Measurements from ENCODE around the gene ACSM3. TPM values are rescaled to one million over a fixed set of nuclear protein-coding genes. Genes with fewer than 3 reads are reported as not detected.

Gene ACSM3
- total and polyA plus RNA-seq, 10 of the 15 experiments (the other 5 are each of a cell fraction or from before 2014, with no cell fraction given), result 4.9 to 21.0 (median 7.0) TPM

- intact Hi-C loops (cut with micrococcal nuclease; ENCODE audit: unreplicated experiment), result loop anchor here (5.0 kb wide), 1 partner anchor 39 kb away; the partner anchor contains the start of genes ERI2 and REXO5
- Histone ChIP-seq H3K4me1 (ENCODE audit: control insufficient read depth, insufficient read depth, low read length) (no peaks in the 10 kb centered on the region), H3K27me3 (replicated peaks in 1 of 2; ENCODE audit: control insufficient read depth in 2 of 2, insufficient read depth in 2 of 2, low read length in 1 of 2) (no peaks in the 10 kb centered on the region), H4K20me1 (ENCODE audit: control insufficient read depth, insufficient read depth) (no peaks in the 10 kb centered on the region), H3K9ac (ENCODE audit: control insufficient read depth, insufficient read depth, low read length) (no peak overlapping the region), H3K36me3 (ENCODE audit: control insufficient read depth in 2 of 2, insufficient read depth in 2 of 2, low read length in 1 of 2) (peaks cover 5 to 6% of the 10 kb centered on the region in 2 experiments; a peak in 3 of 4 replicates), H3K79me2 (ENCODE audit: control insufficient read depth, insufficient read depth, low read length) (no peaks in the 10 kb centered on the region), H3K27ac (ENCODE audit: control insufficient read depth, insufficient read depth) (no peak overlapping the region), H3K4me3 (no peak overlapping the region), H3K4me2 (ENCODE audit: control insufficient read depth, insufficient read depth) (no peak overlapping the region), H2AFZ (ENCODE audit: control insufficient read depth, low read depth, low read length) (no peak overlapping the region), H3K9me3 (replicated peaks; ENCODE audit: control insufficient read depth, insufficient read depth, low read length) (no peaks in the 10 kb centered on the region)
- DNase-seq (ENCODE audit: low read depth, low spot score), result no peak
- TF ChIP-seq SUPT20H (IDR thresholded peaks at IDR 0.05; ENCODE audit: borderline replicate concordance, control insufficient read depth, low read depth, low read length), result no peak
- TF ChIP-seq PAX8 (IDR thresholded peaks at IDR 0.05), result no peak
- no peak for TF ChIP-seq NR2C1 (IDR thresholded peaks at IDR 0.05)
- no peak for TF ChIP-seq ZNF622 (IDR thresholded peaks at IDR 0.05)
- no peak for TF ChIP-seq CTCF (IDR thresholded peaks at IDR 0.05 in 2 of 3, conservative IDR thresholded peaks at IDR 0.05 in 1 of 3; ENCODE audit: control insufficient read depth in 2 of 3, extremely low read depth in 1 of 3, insufficient read depth in 1 of 3, low read depth in 3 of 3, low read length in 3 of 3)
- no peak for TF ChIP-seq RELB (IDR thresholded peaks at IDR 0.05; ENCODE audit: low read depth)
- no peak for TF ChIP-seq CHD1 (IDR thresholded peaks at IDR 0.05; ENCODE audit: low read depth, low read length)
- no peak for ATAC-seq
- ChIA-PET SMC1A (ENCODE audit: uncharacterized antibody, unreplicated experiment) (interaction anchor here (1.0 to 2.8 kb wide), 5 partner anchors 28 to 342 kb away, joined by 3 to 13 read pairs (median 5); no protein-coding TSS in a partner anchor), POLR2A (no interaction called here), RAD21 (ENCODE audit: unreplicated experiment) (interaction anchor here (0.7 to 2.7 kb wide), 5 partner anchors 27 to 238 kb away, joined by 3 to 6 read pairs (median 4); no protein-coding TSS in a partner anchor), CTCF (interaction anchor here (0.9 to 5.4 kb wide), 3 partner anchors 11 to 239 kb away, joined by 3 to 58 read pairs (median 3); no protein-coding TSS in a partner anchor)
- BruUV-seq (replicated peaks), result no TSS peak
- no peak for FAIRE-seq
- in situ Hi-C loops (cut with MboI), result no loop called here
Observed at GRCh38 chr16:20846551-20846950, 82.7 kb downstream of the ACSM3 start.

Small RNA genes lying within 50 kb of the gene (small RNA-seq; reads per million reads assigned to genes)
- gene RF00618 (not detected), gene RNU6-944P (not detected)

Other genes starting within 250 kb of the ACSM3 start
- gene ACSM2B, start 187.6 kb upstream of the ACSM3 start, total RNA-seq (2014; rRNA removed), result not detected in 2 replicates
- gene ACSM2B, start 187.6 kb upstream of the ACSM3 start, total RNA-seq (2014; rRNA removed; fragmentation: Illumina TruSeq; extraction: Trizol), result not detected in 2 replicates
- gene ACSM2B, start 187.6 kb upstream of the ACSM3 start, total RNA-seq (2021), result 0.13 TPM in 1 of 2 replicates, not detected in the other
- gene ACSM2B, start 187.6 kb upstream of the ACSM3 start, polyA plus RNA-seq (2011; rRNA removed), result not detected in 2 replicates
- gene ACSM2B, start 187.6 kb upstream of the ACSM3 start, polyA plus RNA-seq (2014; fragmentation: Illumina TruSeq; extraction: Trizol), result not detected in 2 replicates
- gene ACSM2B, start 187.6 kb upstream of the ACSM3 start, polyA plus RNA-seq (2014; fragmentation: Nextera tagmentation; extraction: Ambion mirVana), result not detected
- not detected in 2 replicates for gene ACSM2B, start 187.6 kb upstream of the ACSM3 start, polyA plus RNA-seq (2014; rRNA removed)
- gene ACSM2B, start 187.6 kb upstream of the ACSM3 start, polyA plus RNA-seq (2016; fragmentation: Nextera tagmentation; extraction: Ambion mirVana), result not detected
- gene ACSM1, start 66.3 kb upstream of the ACSM3 start, total RNA-seq (2014; rRNA removed), result 0.22 TPM in 1 of 2 replicates, not detected in the other
- 0.09 and 0.22 TPM in 2 replicates for gene ACSM1, start 66.3 kb upstream of the ACSM3 start, total RNA-seq (2014; rRNA removed; fragmentation: Illumina TruSeq; extraction: Trizol)
- gene ACSM1, start 66.3 kb upstream of the ACSM3 start, total RNA-seq (2021), result not detected in 2 replicates
- gene ACSM1, start 66.3 kb upstream of the ACSM3 start, polyA plus RNA-seq (2011; rRNA removed), result 0.15 and 0.26 TPM in 2 replicates
- gene ACSM1, start 66.3 kb upstream of the ACSM3 start, polyA plus RNA-seq (2014; fragmentation: Illumina TruSeq; extraction: Trizol), result 0.13 and 0.55 TPM in 2 replicates
- gene ACSM1, start 66.3 kb upstream of the ACSM3 start, polyA plus RNA-seq (2014; fragmentation: Nextera tagmentation; extraction: Ambion mirVana), result under 1 TPM; 0.11 TPM
- 0.14 and 0.22 TPM in 2 replicates for gene ACSM1, start 66.3 kb upstream of the ACSM3 start, polyA plus RNA-seq (2014; rRNA removed)
- not detected for gene ACSM1, start 66.3 kb upstream of the ACSM3 start, polyA plus RNA-seq (2016; fragmentation: Nextera tagmentation; extraction: Ambion mirVana)
- 46.3 and 48.4 TPM in 2 replicates for gene THUMPD1, start 22.2 kb upstream of the ACSM3 start, total RNA-seq (2014; rRNA removed)
- 48.5 and 49.5 TPM in 2 replicates for gene THUMPD1, start 22.2 kb upstream of the ACSM3 start, total RNA-seq (2014; rRNA removed; fragmentation: Illumina TruSeq; extraction: Trizol)
- 33.7 and 36.2 TPM in 2 replicates for gene THUMPD1, start 22.2 kb upstream of the ACSM3 start, total RNA-seq (2021)
- 35.5 and 61.3 TPM in 2 replicates for gene THUMPD1, start 22.2 kb upstream of the ACSM3 start, polyA plus RNA-seq (2011; rRNA removed)
- 37.7 and 44.4 TPM in 2 replicates for gene THUMPD1, start 22.2 kb upstream of the ACSM3 start, polyA plus RNA-seq (2014; fragmentation: Illumina TruSeq; extraction: Trizol)
- 10 to 100 TPM; 21.5 to 26.1 TPM for gene THUMPD1, start 22.2 kb upstream of the ACSM3 start, polyA plus RNA-seq (2014; fragmentation: Nextera tagmentation; extraction: Ambion mirVana)
- 28.9 and 31.7 TPM in 2 replicates for gene THUMPD1, start 22.2 kb upstream of the ACSM3 start, polyA plus RNA-seq (2014; rRNA removed)
- 10 to 100 TPM; 45.2 to 49.5 TPM for gene THUMPD1, start 22.2 kb upstream of the ACSM3 start, polyA plus RNA-seq (2016; fragmentation: Nextera tagmentation; extraction: Ambion mirVana)
- gene ERI2, start 42.5 kb downstream of the ACSM3 start, total RNA-seq (2014; rRNA removed), result 20.3 and 24.4 TPM in 2 replicates
- 19.9 and 24.4 TPM in 2 replicates for gene ERI2, start 42.5 kb downstream of the ACSM3 start, total RNA-seq (2014; rRNA removed; fragmentation: Illumina TruSeq; extraction: Trizol)
- gene ERI2, start 42.5 kb downstream of the ACSM3 start, total RNA-seq (2021), result 17.4 and 18.5 TPM in 2 replicates
- gene ERI2, start 42.5 kb downstream of the ACSM3 start, polyA plus RNA-seq (2011; rRNA removed), result 29.9 and 40.7 TPM in 2 replicates
- 17.5 and 21.2 TPM in 2 replicates for gene ERI2, start 42.5 kb downstream of the ACSM3 start, polyA plus RNA-seq (2014; fragmentation: Illumina TruSeq; extraction: Trizol)
- gene ERI2, start 42.5 kb downstream of the ACSM3 start, polyA plus RNA-seq (2014; fragmentation: Nextera tagmentation; extraction: Ambion mirVana), result 1 to 10 TPM; 7.7 to 7.8 TPM
- gene ERI2, start 42.5 kb downstream of the ACSM3 start, polyA plus RNA-seq (2014; rRNA removed), result 12.0 and 16.1 TPM in 2 replicates
- 10 to 100 TPM; 34.4 to 35.5 TPM for gene ERI2, start 42.5 kb downstream of the ACSM3 start, polyA plus RNA-seq (2016; fragmentation: Nextera tagmentation; extraction: Ambion mirVana)
- gene REXO5, start 42.5 kb downstream of the ACSM3 start, total RNA-seq (2014; rRNA removed), result 10.3 and 12.9 TPM in 2 replicates
- gene REXO5, start 42.5 kb downstream of the ACSM3 start, total RNA-seq (2014; rRNA removed; fragmentation: Illumina TruSeq; extraction: Trizol), result 9.9 and 11.0 TPM in 2 replicates
- 9.3 and 9.4 TPM in 2 replicates for gene REXO5, start 42.5 kb downstream of the ACSM3 start, total RNA-seq (2021)
- gene REXO5, start 42.5 kb downstream of the ACSM3 start, polyA plus RNA-seq (2011; rRNA removed), result 9.4 and 13.6 TPM in 2 replicates
- gene REXO5, start 42.5 kb downstream of the ACSM3 start, polyA plus RNA-seq (2014; fragmentation: Illumina TruSeq; extraction: Trizol), result 9.2 and 10.3 TPM in 2 replicates
- 1 to 10 TPM; 3.8 to 4.1 TPM for gene REXO5, start 42.5 kb downstream of the ACSM3 start, polyA plus RNA-seq (2014; fragmentation: Nextera tagmentation; extraction: Ambion mirVana)
- gene REXO5, start 42.5 kb downstream of the ACSM3 start, polyA plus RNA-seq (2014; rRNA removed), result 8.6 and 12.9 TPM in 2 replicates
- gene REXO5, start 42.5 kb downstream of the ACSM3 start, polyA plus RNA-seq (2016; fragmentation: Nextera tagmentation; extraction: Ambion mirVana), result 10 to 100 TPM; 15.4 to 15.5 TPM
- 2.4 and 2.8 TPM in 2 replicates for gene DCUN1D3, start 136.3 kb downstream of the ACSM3 start, total RNA-seq (2014; rRNA removed)
- 2.3 and 2.5 TPM in 2 replicates for gene DCUN1D3, start 136.3 kb downstream of the ACSM3 start, total RNA-seq (2014; rRNA removed; fragmentation: Illumina TruSeq; extraction: Trizol)
- 3.5 and 3.7 TPM in 2 replicates for gene DCUN1D3, start 136.3 kb downstream of the ACSM3 start, total RNA-seq (2021)
- 4.5 and 5.5 TPM in 2 replicates for gene DCUN1D3, start 136.3 kb downstream of the ACSM3 start, polyA plus RNA-seq (2011; rRNA removed)
- gene DCUN1D3, start 136.3 kb downstream of the ACSM3 start, polyA plus RNA-seq (2014; fragmentation: Illumina TruSeq; extraction: Trizol), result 1.6 and 1.8 TPM in 2 replicates
- 1 to 10 TPM in 1 of 2 experiments, under 1 TPM in 1; 0.47 to 1.2 TPM for gene DCUN1D3, start 136.3 kb downstream of the ACSM3 start, polyA plus RNA-seq (2014; fragmentation: Nextera tagmentation; extraction: Ambion mirVana)
- gene DCUN1D3, start 136.3 kb downstream of the ACSM3 start, polyA plus RNA-seq (2014; rRNA removed), result 1.9 TPM in 2 replicates
- 1 to 10 TPM; 1.3 to 1.8 TPM for gene DCUN1D3, start 136.3 kb downstream of the ACSM3 start, polyA plus RNA-seq (2016; fragmentation: Nextera tagmentation; extraction: Ambion mirVana)
- 24.9 and 27.2 TPM in 2 replicates for gene LYRM1, start 136.8 kb downstream of the ACSM3 start, total RNA-seq (2014; rRNA removed)
- gene LYRM1, start 136.8 kb downstream of the ACSM3 start, total RNA-seq (2014; rRNA removed; fragmentation: Illumina TruSeq; extraction: Trizol), result 37.2 and 41.0 TPM in 2 replicates
- 18.4 and 19.4 TPM in 2 replicates for gene LYRM1, start 136.8 kb downstream of the ACSM3 start, total RNA-seq (2021)
- gene LYRM1, start 136.8 kb downstream of the ACSM3 start, polyA plus RNA-seq (2011; rRNA removed), result 54.4 and 81.5 TPM in 2 replicates
- 43.8 and 44.8 TPM in 2 replicates for gene LYRM1, start 136.8 kb downstream of the ACSM3 start, polyA plus RNA-seq (2014; fragmentation: Illumina TruSeq; extraction: Trizol)
- gene LYRM1, start 136.8 kb downstream of the ACSM3 start, polyA plus RNA-seq (2014; fragmentation: Nextera tagmentation; extraction: Ambion mirVana), result 10 to 100 TPM; 36.9 to 43.7 TPM
- 29.3 and 30.2 TPM in 2 replicates for gene LYRM1, start 136.8 kb downstream of the ACSM3 start, polyA plus RNA-seq (2014; rRNA removed)
- 10 to 100 TPM; 38.9 to 40.5 TPM for gene LYRM1, start 136.8 kb downstream of the ACSM3 start, polyA plus RNA-seq (2016; fragmentation: Nextera tagmentation; extraction: Ambion mirVana)